Left lobe of liver (tissue), 2 donors: Measurements from ENCODE around the gene CRMP1. TPM values are rescaled to one million over a fixed set of nuclear protein-coding genes. Genes with fewer than 3 reads are reported as not detected.
A peak's percentile ranks its signal among the peaks of the same experiment; 100 is the strongest.

Experiments
- ATAC-seq: fragments of 200-7000 bp; cut with Tn5 transposase; one replicate; pipeline ENCODE4 v1.9.1; 2020; ENCODE audit warnings: mild to moderate bottlenecking, moderate library complexity
- DNase-seq: peaks from one replicate; pipeline ENCODE4 v3.0.0-alpha.2; 2020; ENCODE audit warnings: low spot score
- total RNA-seq: library from RNA; stranded (reverse); gene quantifications from one replicate; pipeline ENCODE4 v1.2.1, GENCODE V29; 2021
- donor health status: DM: no; HTN: no; CAD: no; lungs with moderate emphysema.
- donor health status: DM: no; HTN: yes; CAD: no.

CRMP1 gene
- total RNA-seq, 1 donor from 2014 or later: 0.13 TPM

DNA sequence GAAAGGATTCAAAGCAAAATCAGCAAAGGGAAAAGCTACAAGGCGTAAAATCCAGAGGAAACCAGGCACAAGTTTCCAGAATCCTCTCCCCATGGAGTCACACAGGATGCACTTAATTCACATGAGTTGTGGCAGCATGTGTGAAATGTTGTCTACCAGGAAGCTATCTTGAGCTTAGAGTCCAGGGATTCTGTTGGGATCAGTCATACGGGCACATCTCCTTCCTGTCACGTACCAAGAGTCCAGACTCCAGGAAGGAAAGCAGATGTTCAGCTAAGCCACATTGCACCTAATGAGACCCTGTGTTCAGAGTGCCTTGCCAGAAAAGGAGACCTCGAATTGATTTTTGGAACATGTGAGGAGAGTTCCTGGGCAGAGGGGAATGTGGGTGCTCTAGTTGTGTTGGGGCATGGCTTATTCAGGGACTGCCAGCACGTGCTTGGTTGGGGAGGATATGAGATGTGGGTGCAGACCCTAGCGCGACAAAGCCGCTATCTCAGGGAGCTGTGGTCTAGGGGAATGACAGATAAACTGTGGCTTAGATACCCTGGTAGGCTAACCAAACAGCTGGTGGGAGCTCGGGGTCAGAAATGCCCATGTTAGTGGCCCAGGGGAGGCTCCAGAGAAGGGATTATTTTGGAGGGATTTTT lies 111.9 kb downstream of the CRMP1 start:
- ATAC-seq (no peak), DNase-seq (peak; percentile 3)

DNA sequence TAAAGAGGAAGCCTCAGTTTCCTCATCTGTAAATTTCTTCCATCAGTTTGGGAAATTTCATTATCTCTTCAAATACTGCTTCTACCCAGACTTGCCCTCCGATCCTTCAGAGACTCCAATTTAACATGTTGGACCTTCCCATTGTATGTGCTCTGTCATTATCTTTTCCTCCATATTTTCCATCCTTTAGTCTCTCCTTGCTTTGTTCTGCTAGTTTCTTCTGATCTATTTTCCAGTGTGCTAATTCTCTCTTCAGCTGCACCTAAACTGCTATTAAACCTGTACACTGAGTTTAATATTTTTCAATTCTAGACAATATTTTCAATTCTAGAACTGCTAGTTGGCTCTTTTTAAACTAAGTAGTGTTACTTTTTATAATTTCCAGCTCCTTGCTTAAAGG lies 116.4 kb downstream of the CRMP1 start:
- no peak for ATAC-seq

DNA sequence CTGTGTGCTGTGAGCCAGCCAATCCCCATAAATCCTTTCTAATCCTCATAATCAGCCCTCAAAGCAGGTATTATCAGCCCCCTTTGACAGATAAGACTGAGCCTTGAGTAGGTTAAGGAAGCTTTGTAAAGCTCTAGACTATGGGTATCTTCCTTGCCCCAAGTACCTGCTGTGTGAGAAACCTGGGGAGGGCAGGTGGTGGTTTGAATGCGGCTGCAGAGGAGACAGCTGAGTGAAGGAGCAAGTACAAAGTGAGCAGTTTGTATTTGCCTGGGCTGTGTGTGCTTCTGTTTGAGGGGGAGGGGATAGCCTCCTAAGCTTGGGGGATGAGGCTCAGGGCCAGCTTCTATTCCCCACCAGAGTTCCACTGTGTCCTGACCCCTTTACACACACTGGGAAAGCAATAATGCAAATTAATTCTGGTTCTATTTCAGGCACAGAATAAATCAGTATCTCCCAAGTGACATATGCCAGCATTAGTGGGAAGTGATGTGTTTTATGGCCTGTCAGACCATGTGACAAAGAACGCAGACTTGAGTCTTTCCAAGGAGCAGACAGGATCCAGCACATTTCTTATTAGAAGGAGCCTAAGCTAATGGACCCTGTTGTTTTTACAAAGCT lies 118.4 kb downstream of the CRMP1 start:
- DNase-seq (peak; percentile 19), ATAC-seq (no peak)

More for the DNA sequence above, 116.4 kb downstream of the CRMP1 start:
- DNase-seq: no peak

DNA sequence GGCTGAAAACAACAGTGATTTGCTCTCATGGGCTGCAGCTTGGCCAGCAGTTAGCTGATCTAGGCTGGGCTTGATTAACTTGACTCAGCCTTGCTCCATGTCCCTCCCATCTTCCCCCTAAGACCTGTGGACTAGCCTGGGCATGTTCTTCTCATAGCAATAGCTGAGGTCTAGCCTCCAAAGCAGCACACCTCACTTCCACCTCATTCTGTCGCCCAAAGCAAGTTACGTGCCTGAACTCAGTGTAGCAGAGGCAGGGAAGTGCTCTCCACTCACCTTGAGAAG lies 119.7 kb downstream of the CRMP1 start:
- ATAC-seq: no peak
- DNase-seq: peak; percentile 11

DNA sequence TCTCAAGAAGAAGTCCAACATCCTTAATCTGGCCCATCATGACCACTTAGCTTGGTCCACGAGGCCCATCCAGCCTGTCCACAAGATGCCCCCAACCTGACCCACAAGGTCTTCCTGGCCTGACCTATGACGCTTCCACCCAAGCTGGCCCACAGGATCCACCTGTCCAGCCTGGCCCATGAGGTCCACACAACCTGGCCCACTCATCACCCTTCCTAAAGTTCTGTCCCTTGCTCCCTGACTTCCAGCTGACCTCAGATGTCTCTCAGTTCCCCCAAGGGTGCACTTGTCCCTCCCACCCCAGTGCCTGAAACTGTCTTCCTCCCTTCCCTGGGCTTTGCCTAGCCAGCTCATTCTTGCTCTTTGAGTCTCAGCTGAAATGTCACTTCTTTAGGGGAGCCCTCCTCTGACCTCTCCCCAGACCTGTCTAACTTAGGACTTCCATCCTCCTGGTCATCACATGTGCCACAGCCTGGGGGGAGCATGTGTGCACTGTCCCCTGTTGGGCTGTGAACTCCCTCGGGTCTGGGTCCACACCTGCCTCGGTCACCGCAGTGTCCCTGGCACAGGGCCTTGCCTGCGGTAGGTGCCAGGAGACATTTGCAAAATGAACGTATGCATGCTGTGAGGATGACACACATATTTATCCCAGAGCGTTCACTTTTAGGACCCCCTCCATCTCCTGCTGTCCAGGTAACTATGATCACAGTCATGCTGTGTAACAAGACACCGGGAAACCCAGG lies 120.2 kb downstream of the CRMP1 start:
- no peak for ATAC-seq
- peak; percentile 38 for DNase-seq

Other genes with a start within 250 kb of the CRMP1 start
- gene EVC2, start 184.5 kb downstream of the CRMP1 start, total RNA-seq: 0.75 TPM
- 11.0 TPM for gene EVC, start 181.9 kb downstream of the CRMP1 start, total RNA-seq
- not detected for gene C4orf50, start 125.3 kb upstream of the CRMP1 start, total RNA-seq